ENCODE data around the gene DBR1. TPM values are rescaled to one million over a fixed set of nuclear protein-coding genes. Genes with fewer than 3 reads are reported as not detected.

Gene DBR1
- total and polyA plus RNA-seq, 9 of the 15 experiments (the other 6 are each of a cell fraction or from before 2014, with no cell fraction given), result 2.7 to 14.1 (median 10.9) TPM

GRCh38 chr3:138187296-138188012 lies 12.7 kb upstream of the DBR1 start, which contains the start of gene ARMC8 (continued):
- no peak for TF ChIP-seq ZNF282 (CRISPR knock-in tag; IDR thresholded peaks at IDR 0.05)
- TF ChIP-seq SETDB1 (IDR thresholded peaks at IDR 0.05; ENCODE audit: low read length), result no peak
- no peak; the same call in 1 of the 2 replicates for TF ChIP-seq MTA3 (IDR thresholded peaks at IDR 0.05; ENCODE audit: borderline replicate concordance)
- no peak for TF ChIP-seq ZNF507 (tag; conservative IDR thresholded peaks at IDR 0.05)
- no peak; the same call in 1 of the 2 replicates for TF ChIP-seq CTBP1 (IDR thresholded peaks at IDR 0.05; ENCODE audit: borderline replicate concordance)
- TF ChIP-seq, protein P1, sequence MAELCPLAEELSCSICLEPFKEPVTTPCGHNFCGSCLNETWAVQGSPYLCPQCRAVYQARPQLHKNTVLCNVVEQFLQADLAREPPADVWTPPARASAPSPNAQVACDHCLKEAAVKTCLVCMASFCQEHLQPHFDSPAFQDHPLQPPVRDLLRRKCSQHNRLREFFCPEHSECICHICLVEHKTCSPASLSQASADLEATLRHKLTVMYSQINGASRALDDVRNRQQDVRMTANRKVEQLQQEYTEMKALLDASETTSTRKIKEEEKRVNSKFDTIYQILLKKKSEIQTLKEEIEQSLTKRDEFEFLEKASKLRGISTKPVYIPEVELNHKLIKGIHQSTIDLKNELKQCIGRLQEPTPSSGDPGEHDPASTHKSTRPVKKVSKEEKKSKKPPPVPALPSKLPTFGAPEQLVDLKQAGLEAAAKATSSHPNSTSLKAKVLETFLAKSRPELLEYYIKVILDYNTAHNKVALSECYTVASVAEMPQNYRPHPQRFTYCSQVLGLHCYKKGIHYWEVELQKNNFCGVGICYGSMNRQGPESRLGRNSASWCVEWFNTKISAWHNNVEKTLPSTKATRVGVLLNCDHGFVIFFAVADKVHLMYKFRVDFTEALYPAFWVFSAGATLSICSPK (IDR thresholded peaks at IDR 0.05; ENCODE audit: borderline replicate concordance), result no peak
- TF ChIP-seq ZNF384 (IDR thresholded peaks at IDR 0.05; ENCODE audit: low read depth, low read length), result no peak
- TF ChIP-seq, protein P2, sequence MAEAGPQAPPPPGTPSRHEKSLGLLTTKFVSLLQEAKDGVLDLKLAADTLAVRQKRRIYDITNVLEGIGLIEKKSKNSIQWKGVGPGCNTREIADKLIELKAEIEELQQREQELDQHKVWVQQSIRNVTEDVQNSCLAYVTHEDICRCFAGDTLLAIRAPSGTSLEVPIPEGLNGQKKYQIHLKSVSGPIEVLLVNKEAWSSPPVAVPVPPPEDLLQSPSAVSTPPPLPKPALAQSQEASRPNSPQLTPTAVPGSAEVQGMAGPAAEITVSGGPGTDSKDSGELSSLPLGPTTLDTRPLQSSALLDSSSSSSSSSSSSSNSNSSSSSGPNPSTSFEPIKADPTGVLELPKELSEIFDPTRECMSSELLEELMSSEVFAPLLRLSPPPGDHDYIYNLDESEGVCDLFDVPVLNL (CRISPR knock-in tag; IDR thresholded peaks at IDR 0.05; ENCODE audit: low read depth), result no peak
- no peak for TF ChIP-seq FUS (optimal IDR thresholded peaks at IDR 0.05; ENCODE audit: low read depth, low read length)
- peak; percentile 76; the same call in 1 of the 2 replicates for TF ChIP-seq ZBTB5 (IDR thresholded peaks at IDR 0.05)
- no peak for TF ChIP-seq SIX5 (IDR thresholded peaks at IDR 0.05; ENCODE audit: borderline replicate concordance in 1 of 2, insufficient read depth in 1 of 2, low read depth in 1 of 2, low read length in 2 of 2)
- TF ChIP-seq RAD21 (CRISPR knock-in tag; conservative IDR thresholded peaks at IDR 0.05 in 1 of 2, IDR thresholded peaks at IDR 0.05 in 1 of 2), result no peak
- 0 out of 2 replicates have a peak, but pooled peaks have one; percentile 42 for TF ChIP-seq HNRNPL (IDR thresholded peaks at IDR 0.05; ENCODE audit: low read depth, low read length)
- TF ChIP-seq, protein P3, sequence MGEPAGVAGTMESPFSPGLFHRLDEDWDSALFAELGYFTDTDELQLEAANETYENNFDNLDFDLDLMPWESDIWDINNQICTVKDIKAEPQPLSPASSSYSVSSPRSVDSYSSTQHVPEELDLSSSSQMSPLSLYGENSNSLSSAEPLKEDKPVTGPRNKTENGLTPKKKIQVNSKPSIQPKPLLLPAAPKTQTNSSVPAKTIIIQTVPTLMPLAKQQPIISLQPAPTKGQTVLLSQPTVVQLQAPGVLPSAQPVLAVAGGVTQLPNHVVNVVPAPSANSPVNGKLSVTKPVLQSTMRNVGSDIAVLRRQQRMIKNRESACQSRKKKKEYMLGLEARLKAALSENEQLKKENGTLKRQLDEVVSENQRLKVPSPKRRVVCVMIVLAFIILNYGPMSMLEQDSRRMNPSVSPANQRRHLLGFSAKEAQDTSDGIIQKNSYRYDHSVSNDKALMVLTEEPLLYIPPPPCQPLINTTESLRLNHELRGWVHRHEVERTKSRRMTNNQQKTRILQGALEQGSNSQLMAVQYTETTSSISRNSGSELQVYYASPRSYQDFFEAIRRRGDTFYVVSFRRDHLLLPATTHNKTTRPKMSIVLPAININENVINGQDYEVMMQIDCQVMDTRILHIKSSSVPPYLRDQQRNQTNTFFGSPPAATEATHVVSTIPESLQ (CRISPR knock-in tag; IDR thresholded peaks at IDR 0.05), result no peak
- TF ChIP-seq SUPT5H (IDR thresholded peaks at IDR 0.05), result peak; percentile 76
- TF ChIP-seq THRB (CRISPR knock-in tag; conservative IDR thresholded peaks at IDR 0.05), result no peak
- no peak for TF ChIP-seq KAT8 (IDR thresholded peaks at IDR 0.05; ENCODE audit: low read depth)
- TF ChIP-seq MAFF (IDR thresholded peaks at IDR 0.05; ENCODE audit: low read length), result no peak
- no peak for TF ChIP-seq CC2D1A (IDR thresholded peaks at IDR 0.05)
- TF ChIP-seq ZNF121 (CRISPR knock-in tag; conservative IDR thresholded peaks at IDR 0.05), result no peak

Data from K562 (cell line).